ENCODE data around the gene WBP1.

DNA sequence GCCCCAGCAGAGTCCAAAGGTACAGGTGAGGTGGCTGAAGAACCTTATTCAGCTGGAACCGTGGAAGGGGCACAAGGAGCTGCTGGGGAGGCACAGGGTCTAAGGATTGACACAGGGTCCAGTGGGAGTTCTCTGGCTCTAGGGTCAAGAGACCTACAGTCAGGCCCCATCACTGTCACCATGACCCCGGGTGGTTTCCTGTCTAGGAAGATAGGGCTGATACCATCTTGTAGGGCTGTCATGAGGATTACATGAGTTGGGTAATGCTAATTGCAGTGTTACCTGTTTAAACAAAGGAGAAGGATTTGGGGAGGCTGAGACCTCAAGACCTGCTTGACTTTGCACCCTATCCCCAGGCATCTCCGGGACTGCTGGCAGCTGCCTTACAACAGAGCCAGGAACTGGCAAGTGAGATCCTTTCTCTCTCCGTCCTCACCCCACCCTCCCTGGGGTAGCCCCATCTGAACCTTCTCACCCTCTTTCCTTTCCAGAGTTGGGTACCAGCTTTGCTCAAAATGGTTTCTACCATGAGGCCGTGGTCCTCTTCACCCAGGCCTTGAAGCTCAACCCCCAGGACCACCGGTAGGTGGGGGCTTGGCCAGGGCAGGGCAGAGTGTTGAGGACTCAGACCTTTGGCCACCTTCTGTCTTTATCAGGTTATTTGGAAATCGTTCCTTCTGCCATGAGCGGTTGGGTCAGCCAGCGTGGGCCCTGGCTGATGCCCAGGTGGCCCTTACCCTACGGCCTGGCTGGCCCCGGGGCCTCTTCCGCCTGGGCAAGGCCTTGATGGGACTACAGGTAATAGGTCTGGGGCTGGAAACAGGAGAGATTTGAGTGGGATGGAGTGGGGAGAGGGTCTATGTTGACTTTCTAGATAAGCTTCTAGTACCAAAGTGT lies 33.7 kb downstream of the WBP1 start:
- TF ChIP-seq CTCF (IDR thresholded peaks at IDR 0.05): no peak
- TF ChIP-seq POLR2A (IDR thresholded peaks at IDR 0.05): no peak

All from Peyer's patch (tissue), 4 donors.